Adrenal gland (tissue), 12 donors: ENCODE measurements around the gene TMEM60. TPM values are rescaled to one million over a fixed set of nuclear protein-coding genes. Genes with fewer than 3 reads are reported as not detected.

Experiments
- DNase-seq, 7 donors: peaks; one replicate each; pipeline ENCODE4 v3.0.0-alpha.2; 2019 to 2020
- H3K27ac ChIP-seq, 5 donors: fragments of 200-600 bp; sonication (generic) in 4 of 5; 1 replicate in 3 of 5; 2 replicates in 2 of 5; pipeline versions ENCODE4 v1.5.1 to v1.8.0; 2016 to 2020; ENCODE audit warnings: mild to moderate bottlenecking in 1 of 5
- H3K27me3 ChIP-seq: fragments of 200-600 bp; 2 replicates; pipeline ENCODE4 v1.8.0; 2021
- H3K36me3 ChIP-seq, 2 donors: fragments of 200-600 bp; replicated peaks in 1 of 2; 1 replicate in 1 of 2; 2 replicates in 1 of 2; pipeline versions ENCODE4 v1.5.1 to v1.8.0; 2018 to 2022
- H3K4me1 ChIP-seq, 2 donors: fragments of 200-600 bp; replicated peaks in 1 of 2; 1 replicate in 1 of 2; 2 replicates in 1 of 2; pipeline versions ENCODE4 v1.5.1 to v1.8.0; 2018 to 2021
- H3K4me3 ChIP-seq, 4 donors: fragments of 200-600 bp; sonication (generic) in 3 of 4; one replicate each; pipeline ENCODE4 v1.5.1; 2016 to 2018
- H3K9me3 ChIP-seq, 3 donors: fragments of 200-600 bp; sonication (generic) in 1 of 3; replicated peaks in 1 of 3; 1 replicate in 2 of 3; 2 replicates in 1 of 3; pipeline versions ENCODE4 v1.5.1 to v1.8.0; 2016 to 2021
- POLR2A ChIP-seq, 2 donors: fragments of 450-650 bp; IDR thresholded peaks; one replicate each; pipeline ENCODE4 v1.6.1; 2017; ENCODE audit warnings: antibody characterized with exemption in 2 of 2, mild to moderate bottlenecking in 2 of 2, moderate library complexity in 1 of 2
- WGBS, 4 donors: extraction: QIAGEN DNeasy Blood & Tissue Kit in 2 of 4; methylation state at CpG; one replicate each; pipeline versions ENCODE4 v1.1.5 to v1.1.7; 2013 to 2017; 5-methylcytosine and 5-hydroxymethylcytosine counted together
- intact Hi-C, 2 donors: fragments of 100-400 bp; cut with DNase I; formaldehyde crosslinking; loops; one replicate each; pipeline versions ENCODE4 v1.14.1 to v1.15.0; 2022 to 2023
- polyA plus RNA-seq, 3 donors: library from polyadenylated mRNA; stranded (reverse); fragments of 200-250 nt in 2 of 3; fragments of 350-450 nt in 1 of 3; fragmentation: Illumina TruSeq in 1 of 3; extraction: RNeasy Lipid Tissue Mini Kit (QIAGEN cat#74804) in 1 of 3; gene quantifications; one replicate each; pipeline ENCODE4 v1.2.3, GENCODE V29; 2013 to 2014
- total RNA-seq, 9 donors: library from RNA; depleted of rRNA in 4 of 9; stranded (reverse); fragments of >200 nt in 4 of 9; fragments of 120-200 nt in 1 of 9; fragmentation: NEBNext Ultra II Directional in 1 of 9; extraction: Animal tissue kit (Norgen Biotek cat#: 25700) in 1 of 9; gene quantifications; one replicate each; pipeline versions ENCODE4 v1.1.0 to v1.2.4, GENCODE V29; 2013 to 2023
- TF ChIP-seq, protein P1 (sequence below), 6 experiments: fragments of 450-650 bp in 4 of 6; fragments of 200-600 bp in 2 of 6; sonication (generic) in 1 of 6; IDR thresholded peaks; 1 replicate in 5 of 6; 2 replicates in 1 of 6; pipeline versions ENCODE4 v1.5.1 to v1.8.0; 2016 to 2021; ENCODE audit warnings: antibody characterized with exemption in 6 of 6, mild to moderate bottlenecking in 2 of 6, moderate library complexity in 1 of 6
- donor health status: healthy with polysubstance abuse.
- donor health status: Bipolar disorder and iron deficiency.
- donor health status: DM: yes; HTN: yes; CAD: no.
- donor health status: DM: no; HTN: no; CAD: no.
- donor health status: DM: no; HTN: no; CAD: no.
- donor health status: DM: yes; HTN: yes; CAD: no.

TMEM60 gene
- total and polyA plus RNA-seq, 12 donors: 13.8 to 30.6 (median 21.0) TPM

DNA sequence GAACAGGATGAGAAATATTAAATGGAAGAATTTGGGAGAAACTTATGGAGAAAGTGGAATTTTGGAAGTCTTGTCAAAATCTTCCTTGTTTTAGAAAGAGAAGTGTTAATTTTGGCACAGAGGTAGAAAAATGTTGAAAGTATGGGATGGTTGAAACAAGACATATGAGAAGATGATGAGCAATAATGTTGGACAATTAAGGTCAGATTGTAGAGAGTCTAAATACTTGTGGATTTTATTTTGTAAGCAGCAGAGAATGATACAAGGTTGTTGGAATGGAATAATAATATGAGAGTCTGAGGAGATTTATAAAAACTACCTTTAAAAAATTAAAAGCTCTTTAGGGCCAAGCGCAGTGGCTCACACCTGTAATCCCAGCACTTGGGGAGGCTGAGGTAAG is 34.9 kb upstream of the TMEM60 start:
- intact Hi-C loops: no loop called here
- TF ChIP-seq POLR2A (IDR thresholded peaks at IDR 0.05): no peak
- TF ChIP-seq, protein P1, sequence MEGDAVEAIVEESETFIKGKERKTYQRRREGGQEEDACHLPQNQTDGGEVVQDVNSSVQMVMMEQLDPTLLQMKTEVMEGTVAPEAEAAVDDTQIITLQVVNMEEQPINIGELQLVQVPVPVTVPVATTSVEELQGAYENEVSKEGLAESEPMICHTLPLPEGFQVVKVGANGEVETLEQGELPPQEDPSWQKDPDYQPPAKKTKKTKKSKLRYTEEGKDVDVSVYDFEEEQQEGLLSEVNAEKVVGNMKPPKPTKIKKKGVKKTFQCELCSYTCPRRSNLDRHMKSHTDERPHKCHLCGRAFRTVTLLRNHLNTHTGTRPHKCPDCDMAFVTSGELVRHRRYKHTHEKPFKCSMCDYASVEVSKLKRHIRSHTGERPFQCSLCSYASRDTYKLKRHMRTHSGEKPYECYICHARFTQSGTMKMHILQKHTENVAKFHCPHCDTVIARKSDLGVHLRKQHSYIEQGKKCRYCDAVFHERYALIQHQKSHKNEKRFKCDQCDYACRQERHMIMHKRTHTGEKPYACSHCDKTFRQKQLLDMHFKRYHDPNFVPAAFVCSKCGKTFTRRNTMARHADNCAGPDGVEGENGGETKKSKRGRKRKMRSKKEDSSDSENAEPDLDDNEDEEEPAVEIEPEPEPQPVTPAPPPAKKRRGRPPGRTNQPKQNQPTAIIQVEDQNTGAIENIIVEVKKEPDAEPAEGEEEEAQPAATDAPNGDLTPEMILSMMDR (IDR thresholded peaks at IDR 0.05): no peak
- no peaks in the 10 kb centered on the region for H3K9me3 ChIP-seq
- peaks cover 0 to 6% of the 10 kb centered on the region in 2 donors for H3K4me1 ChIP-seq
- WGBS, 4 donors: 92 to 100% (median 98%) methylated on average over 1 of the region's 1 CpG
- H3K27me3 ChIP-seq: no peaks in the 10 kb centered on the region
- H3K4me3 ChIP-seq: peak overlapping the region in 1 of 4 donors; percentile 25
- no peak for DNase-seq
- no peak overlapping the region for H3K27ac ChIP-seq
- H3K36me3 ChIP-seq: no peaks in the 10 kb centered on the region

DNA sequence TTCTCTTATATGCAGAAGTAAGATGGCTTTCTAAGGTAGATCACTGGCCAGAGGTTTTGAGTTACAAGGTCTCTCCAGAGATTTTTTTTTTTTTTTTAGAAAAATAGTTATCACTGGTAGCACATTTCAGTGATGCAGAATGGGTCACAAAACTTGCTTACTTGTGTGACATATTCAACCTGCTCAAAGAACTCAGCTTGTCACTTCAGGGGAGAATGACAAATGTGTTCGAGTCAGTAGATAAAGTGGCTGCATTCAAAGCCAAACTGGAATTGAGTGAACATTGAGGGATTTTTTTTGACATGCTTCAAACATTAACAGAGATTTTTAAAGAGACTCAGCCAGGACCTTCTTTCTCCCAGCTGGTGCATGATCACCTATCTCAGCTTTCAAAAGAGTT is 33.7 kb upstream of the TMEM60 start:
- TF ChIP-seq, protein P1 (IDR thresholded peaks at IDR 0.05): no peak
- TF ChIP-seq POLR2A (IDR thresholded peaks at IDR 0.05): no peak
- H3K36me3 ChIP-seq: no peaks in the 10 kb centered on the region
- intact Hi-C loops: no loop called here
- no peaks in the 10 kb centered on the region for H3K27me3 ChIP-seq
- DNase-seq: no peak
- H3K4me3 ChIP-seq: no peak overlapping the region
- WGBS, 4 donors: 71 to 91% (median 79%) methylated on average over 1 of the region's 1 CpG
- H3K27ac ChIP-seq: no peak overlapping the region
- H3K4me1 ChIP-seq: peaks cover 0 to 6% of the 10 kb centered on the region in 2 donors
- H3K9me3 ChIP-seq: no peaks in the 10 kb centered on the region

GRCh38 chr7:77831481-77831880 is 33.2 kb upstream of the TMEM60 start:
- intact Hi-C loops: no loop called here
- TF ChIP-seq, protein P1 (IDR thresholded peaks at IDR 0.05): no peak
- no peak for TF ChIP-seq POLR2A (IDR thresholded peaks at IDR 0.05)
- H3K9me3 ChIP-seq: no peaks in the 10 kb centered on the region
- H3K27me3 ChIP-seq: no peaks in the 10 kb centered on the region
- peaks cover 0 to 6% of the 10 kb centered on the region in 2 donors for H3K4me1 ChIP-seq
- no peak overlapping the region for H3K4me3 ChIP-seq
- no peak overlapping the region for H3K27ac ChIP-seq
- no peaks in the 10 kb centered on the region for H3K36me3 ChIP-seq
- DNase-seq: no peak
- WGBS, 4 donors: 92 to 99% (median 97%) methylated on average over 7 of the region's 7 CpGs

GRCh38 chr7:77830649-77831355 is 32.6 kb upstream of the TMEM60 start:
- WGBS, 4 donors: 87 to 93% (median 91%) methylated on average over 8 of the region's 8 CpGs
- peaks cover 0 to 6% of the 10 kb centered on the region in 2 donors for H3K4me1 ChIP-seq
- H3K27me3 ChIP-seq: no peaks in the 10 kb centered on the region
- H3K4me3 ChIP-seq: no peak overlapping the region
- intact Hi-C loops: no loop called here
- no peaks in the 10 kb centered on the region for H3K36me3 ChIP-seq
- TF ChIP-seq, protein P1 (IDR thresholded peaks at IDR 0.05): no peak
- TF ChIP-seq POLR2A (IDR thresholded peaks at IDR 0.05): no peak
- no peak for DNase-seq
- no peak overlapping the region for H3K27ac ChIP-seq
- H3K9me3 ChIP-seq: no peaks in the 10 kb centered on the region
